GM10248 (cell line): ENCODE data around the gene MAPK14.
"Not testable (repeated sequence)": the region's sequence is repeated elsewhere in the genome, so short reads cannot be mapped to it uniquely, and the experiment has no call there.

ENCODE experiments used
- CTCF ChIA-PET: fragments of 300-600 bp; sonication (Branson Sonifier 250); formaldehyde crosslinking; extraction: SDS; loops from one replicate; lab custom pipeline; 2021; ENCODE audit warnings: antibody characterized with exemption; lab: Yijun Ruan, JAX
- POLR2A ChIA-PET: fragments of 350-650 bp; sonication (Branson Sonifier 250); formaldehyde crosslinking; extraction: SDS; loops from one replicate; lab custom pipeline; 2020; ENCODE audit warnings: antibody characterized with exemption; lab: Yijun Ruan, JAX
- DNase-seq: peaks from one replicate; pipeline ENCODE4 v3.0.0; 2012; ENCODE audit errors: extremely low spot score
- TF ChIP-seq, protein P1 (sequence below): IDR thresholded peaks from 2 replicates; pipeline ENCODE4 v1.5.1; 2012; ENCODE audit warnings: mild to moderate bottlenecking, low read depth; ENCODE audit errors: extremely low read depth, missing control alignments, control extremely low read depth

Gene MAPK14

DNA sequence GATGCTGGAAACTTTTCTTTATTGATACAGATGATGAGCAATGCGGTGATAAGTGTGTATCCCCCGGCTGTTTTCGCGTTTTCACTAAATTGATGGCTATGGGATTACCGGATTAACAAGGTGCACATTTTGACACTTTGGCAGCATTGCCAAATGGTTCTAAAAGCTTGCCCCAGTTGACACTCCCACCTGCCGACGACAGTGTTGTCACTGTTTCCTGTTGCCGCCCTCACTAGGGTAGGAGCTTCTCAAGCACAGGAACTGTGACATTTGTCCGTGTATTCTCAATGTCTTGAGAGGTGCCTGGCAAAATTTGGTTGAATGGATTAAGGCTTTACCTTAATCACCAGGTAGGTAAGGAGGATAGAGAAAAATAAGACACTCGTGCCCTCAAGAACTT, 92.9 kb downstream of the MAPK14 start:
- TF ChIP-seq, protein P1, sequence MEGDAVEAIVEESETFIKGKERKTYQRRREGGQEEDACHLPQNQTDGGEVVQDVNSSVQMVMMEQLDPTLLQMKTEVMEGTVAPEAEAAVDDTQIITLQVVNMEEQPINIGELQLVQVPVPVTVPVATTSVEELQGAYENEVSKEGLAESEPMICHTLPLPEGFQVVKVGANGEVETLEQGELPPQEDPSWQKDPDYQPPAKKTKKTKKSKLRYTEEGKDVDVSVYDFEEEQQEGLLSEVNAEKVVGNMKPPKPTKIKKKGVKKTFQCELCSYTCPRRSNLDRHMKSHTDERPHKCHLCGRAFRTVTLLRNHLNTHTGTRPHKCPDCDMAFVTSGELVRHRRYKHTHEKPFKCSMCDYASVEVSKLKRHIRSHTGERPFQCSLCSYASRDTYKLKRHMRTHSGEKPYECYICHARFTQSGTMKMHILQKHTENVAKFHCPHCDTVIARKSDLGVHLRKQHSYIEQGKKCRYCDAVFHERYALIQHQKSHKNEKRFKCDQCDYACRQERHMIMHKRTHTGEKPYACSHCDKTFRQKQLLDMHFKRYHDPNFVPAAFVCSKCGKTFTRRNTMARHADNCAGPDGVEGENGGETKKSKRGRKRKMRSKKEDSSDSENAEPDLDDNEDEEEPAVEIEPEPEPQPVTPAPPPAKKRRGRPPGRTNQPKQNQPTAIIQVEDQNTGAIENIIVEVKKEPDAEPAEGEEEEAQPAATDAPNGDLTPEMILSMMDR, result peak; percentile 4
- CTCF ChIA-PET, result interaction anchor here (1.0 to 4.8 kb wide), 12 partner anchors 10 to 239 kb away, joined by 3 to 32 read pairs (median 5); partner anchors contain the start of genes MAPK13 and MAPK14
- no peak for DNase-seq
- POLR2A ChIA-PET, result no interaction called here

DNA sequence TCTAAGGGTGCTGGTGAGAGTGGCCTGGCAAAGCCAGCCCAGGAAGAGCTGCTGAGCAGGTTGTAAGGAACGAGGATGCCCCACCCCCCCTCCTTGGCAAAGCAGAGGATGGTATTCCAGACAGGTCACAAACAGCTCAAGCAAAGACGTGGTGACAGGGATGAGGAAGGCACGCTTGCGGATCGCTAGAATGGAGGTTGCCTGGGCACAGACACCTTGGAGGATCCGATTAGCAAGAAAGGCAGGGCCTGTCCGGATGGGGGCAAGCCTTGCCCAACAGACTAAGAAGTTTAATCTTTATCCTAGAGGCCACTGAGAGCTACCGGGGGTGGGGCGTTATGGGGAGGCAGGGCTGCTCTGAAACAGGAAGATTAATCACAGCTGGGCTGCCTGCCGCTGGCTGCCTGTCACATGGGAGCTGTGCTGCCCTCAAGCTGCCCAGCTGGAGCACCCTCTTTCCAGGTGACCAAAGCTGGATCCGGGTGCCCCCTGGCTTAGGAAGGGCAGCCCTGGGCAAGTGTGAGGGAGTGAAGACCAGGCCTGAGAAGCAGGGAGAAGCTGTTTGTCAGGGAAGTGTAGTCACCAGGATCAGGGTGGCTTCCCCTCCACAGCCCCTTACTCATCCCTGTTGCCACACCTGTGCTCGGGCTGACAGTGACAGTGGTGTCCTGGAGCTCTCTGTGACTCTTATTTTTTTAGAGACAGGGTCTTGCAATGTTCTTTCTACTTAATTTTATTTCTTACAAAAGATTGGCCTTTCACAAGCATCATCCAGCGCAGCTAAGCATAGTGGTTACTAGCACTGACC, 93.6 kb downstream of the MAPK14 start:
- TF ChIP-seq, protein P1, result peak; percentile 3
- CTCF ChIA-PET, result interaction anchor here (0.6 to 4.8 kb wide), 17 partner anchors 9 to 239 kb away, joined by 3 to 32 read pairs (median 4); partner anchors contain the start of genes MAPK13 and MAPK14
- no peak for DNase-seq
- POLR2A ChIA-PET, result no interaction called here

DNA sequence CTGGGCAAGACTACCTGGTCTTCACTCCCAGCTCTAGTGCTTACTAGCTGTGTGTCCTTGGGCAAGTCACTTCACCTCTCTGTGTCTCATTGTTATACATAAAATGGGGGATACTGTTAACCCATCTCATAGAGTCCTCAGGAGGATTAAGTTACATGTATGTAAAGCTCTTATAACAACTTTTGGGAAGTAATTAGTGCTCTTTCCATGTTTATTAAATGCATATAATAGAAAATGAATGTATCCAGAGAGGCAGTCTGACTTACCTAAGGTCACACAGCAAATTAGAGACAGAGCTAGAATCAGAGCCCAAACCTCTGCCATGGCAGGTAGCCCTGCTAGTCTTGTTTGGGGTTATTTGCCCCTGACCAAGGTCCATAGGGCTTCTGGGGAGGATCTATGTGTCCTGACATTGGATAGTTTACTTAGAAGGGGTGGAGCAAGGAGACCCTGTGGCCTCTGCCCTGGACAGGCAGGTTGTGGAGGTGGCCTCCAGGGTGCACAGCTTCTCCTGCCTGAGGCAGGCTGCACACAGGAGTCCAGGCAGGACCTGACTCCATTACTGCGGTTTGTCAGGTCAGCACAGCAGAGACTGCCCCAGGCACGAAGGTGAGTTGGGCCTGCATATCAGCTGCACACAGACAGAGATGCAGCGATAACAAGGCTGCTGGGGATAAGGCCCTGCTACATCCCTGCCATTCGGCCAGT, 94.3 kb downstream of the MAPK14 start:
- ChIA-PET POLR2A (no interaction called here), CTCF (interaction anchor here (0.7 to 4.8 kb wide), 18 partner anchors 9 to 238 kb away, joined by 3 to 32 read pairs (median 4); partner anchors contain the start of gene MAPK13)
- TF ChIP-seq, protein P1, result no peak

GRCh38 chr6:36122495-36123269, 95.1 kb downstream of the MAPK14 start:
- ChIA-PET CTCF (interaction anchor here (0.7 to 4.8 kb wide), 14 partner anchors 8 to 237 kb away, joined by 3 to 32 read pairs (median 7); partner anchors contain the start of gene MAPK13), POLR2A (no interaction called here)
- DNase-seq, result no peak
- TF ChIP-seq, protein P1, result no peak

More for the DNA sequence above, 94.3 kb downstream of the MAPK14 start:
- no peak for DNase-seq

GRCh38 chr6:36123270-36124139, 95.9 kb downstream of the MAPK14 start:
- POLR2A ChIA-PET, result interaction anchor here (0.5 kb wide), 1 partner anchor 473 kb away, joined by 7 read pairs; no protein-coding TSS in a partner anchor
- CTCF ChIA-PET, result interaction anchor here (0.9 to 4.8 kb wide), 19 partner anchors 11 to 236 kb away, joined by 3 to 32 read pairs (median 5); no protein-coding TSS in a partner anchor
- TF ChIP-seq, protein P1, result peak; percentile 91
- DNase-seq, result peak; percentile 82

DNA sequence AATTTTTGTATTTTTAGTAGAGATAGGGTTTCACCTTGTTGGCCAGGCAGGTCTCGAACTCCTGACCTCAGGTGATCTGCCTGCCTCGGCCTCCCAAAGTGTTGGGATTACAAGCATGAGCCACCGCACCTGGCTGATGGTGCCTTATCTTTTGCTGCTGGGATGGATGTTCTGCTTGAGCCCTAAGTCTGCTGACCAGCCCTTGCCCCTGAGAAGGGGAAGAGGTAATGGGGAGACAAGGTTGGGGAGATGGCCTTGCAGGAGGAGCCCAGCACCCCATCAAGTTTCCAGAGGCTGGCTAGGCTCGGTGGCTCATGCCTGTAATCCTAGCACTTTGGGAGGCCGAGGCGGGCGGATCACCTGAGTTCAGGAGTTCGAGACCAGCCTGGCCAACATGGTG, 96.7 kb downstream of the MAPK14 start:
- POLR2A ChIA-PET, DNase-seq: not testable (repeated sequence)
- CTCF ChIA-PET, result interaction anchor here (1.0 to 4.8 kb wide), 17 partner anchors 10 to 236 kb away, joined by 3 to 28 read pairs (median 4); no protein-coding TSS in a partner anchor
